Measurements from ENCODE around the gene CACNA2D3. TPM values are rescaled to one million over a fixed set of nuclear protein-coding genes. Genes with fewer than 3 reads are reported as not detected.
A peak's percentile ranks its signal among the peaks of the same experiment; 100 is the strongest.

The CACNA2D3 gene
- polyA plus RNA-seq, 1 donor = 0.97 TPM

DNA sequence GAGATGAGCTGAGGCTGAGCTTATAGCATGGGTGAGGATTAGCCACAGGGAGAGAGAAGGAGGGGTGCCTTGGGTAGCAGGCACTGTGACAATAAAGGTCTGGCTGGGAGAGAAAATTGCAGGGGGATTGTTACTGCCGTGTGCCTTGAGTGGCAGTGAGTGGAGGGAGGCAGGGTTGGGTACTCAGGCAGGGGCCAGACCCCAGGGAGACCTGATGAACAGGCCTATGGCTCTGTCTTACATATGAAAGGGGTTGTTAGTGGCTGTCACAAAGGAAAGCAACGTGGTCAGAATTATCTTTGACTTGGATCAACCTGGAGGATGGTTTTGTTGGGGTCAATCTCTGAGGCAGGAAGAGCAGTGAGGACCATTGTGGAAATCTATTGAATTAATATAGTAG is 721.0 kb downstream of the CACNA2D3 start:
- DNase-seq = no peak
- H3K27ac ChIP-seq (ENCODE audit: low read length) = no peak overlapping the region
- H3K27me3 ChIP-seq (ENCODE audit: control insufficient read depth, insufficient read depth, low read length) = no peaks in the 10 kb centered on the region
- no peaks in the 10 kb centered on the region for H3K9me3 ChIP-seq (ENCODE audit: control insufficient read depth, low read depth, low read length)
- no peaks in the 10 kb centered on the region for H3K4me1 ChIP-seq (ENCODE audit: control insufficient read depth, insufficient read depth, low read length)
- H3K36me3 ChIP-seq (ENCODE audit: control insufficient read depth, insufficient read depth, low read length) = no peaks in the 10 kb centered on the region
- WGBS (ENCODE audit: insufficient coverage, low lambda C conversion rate) = 83% methylated on average over 1 of the region's 2 CpGs
- no peak overlapping the region for H3K4me3 ChIP-seq (ENCODE audit: low read length)

DNA sequence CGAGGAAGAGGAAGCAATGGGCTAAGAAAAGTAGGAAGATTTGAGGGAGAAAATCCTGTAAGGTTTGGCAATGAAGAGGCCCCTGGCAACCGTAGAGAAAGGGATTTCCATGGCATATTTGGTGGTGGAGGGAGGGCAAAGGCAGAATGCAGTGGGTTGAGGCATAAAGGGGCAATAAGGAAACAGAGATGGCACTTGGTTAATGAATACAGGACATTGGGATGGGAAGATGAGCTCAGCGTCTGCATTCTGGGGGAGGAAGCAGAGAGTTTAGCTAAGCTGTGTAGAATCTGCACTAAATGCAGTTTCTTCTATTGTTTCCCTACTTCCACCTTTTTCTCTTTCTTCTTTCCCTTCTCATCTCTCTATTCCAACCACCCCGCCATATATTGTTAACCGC is 721.9 kb downstream of the CACNA2D3 start:
- Histone ChIP-seq H3K36me3 (ENCODE audit: control insufficient read depth, insufficient read depth, low read length) (no peaks in the 10 kb centered on the region), H3K4me3 (ENCODE audit: low read length) (no peak overlapping the region), H3K27me3 (ENCODE audit: control insufficient read depth, insufficient read depth, low read length) (no peaks in the 10 kb centered on the region), H3K27ac (ENCODE audit: low read length) (no peak overlapping the region), H3K4me1 (ENCODE audit: control insufficient read depth, insufficient read depth, low read length) (no peaks in the 10 kb centered on the region), H3K9me3 (ENCODE audit: control insufficient read depth, low read depth, low read length) (no peaks in the 10 kb centered on the region)
- no peak for DNase-seq
- 75% methylated on average over 4 of the region's 5 CpGs for WGBS (ENCODE audit: insufficient coverage, low lambda C conversion rate)

GRCh38 chr3:54845011-54845410 is 722.7 kb downstream of the CACNA2D3 start:
- H3K27ac ChIP-seq (ENCODE audit: low read length) = no peak overlapping the region
- no peaks in the 10 kb centered on the region for H3K9me3 ChIP-seq (ENCODE audit: control insufficient read depth, low read depth, low read length)
- no peaks in the 10 kb centered on the region for H3K36me3 ChIP-seq (ENCODE audit: control insufficient read depth, insufficient read depth, low read length)
- DNase-seq = no peak
- H3K4me3 ChIP-seq (ENCODE audit: low read length) = no peak overlapping the region
- H3K4me1 ChIP-seq (ENCODE audit: control insufficient read depth, insufficient read depth, low read length) = no peaks in the 10 kb centered on the region
- WGBS (ENCODE audit: insufficient coverage, low lambda C conversion rate) = 89% methylated on average over 1 of the region's 4 CpGs
- H3K27me3 ChIP-seq (ENCODE audit: control insufficient read depth, insufficient read depth, low read length) = peaks cover 3% of the 10 kb centered on the region

- H3K9me3 ChIP-seq (ENCODE audit: control insufficient read depth, low read depth, low read length) = no peaks in the 10 kb centered on the region
- H3K27ac ChIP-seq (ENCODE audit: low read length) = no peak overlapping the region
- H3K36me3 ChIP-seq (ENCODE audit: control insufficient read depth, insufficient read depth, low read length) = no peaks in the 10 kb centered on the region
- 93% methylated on average over 2 of the region's 5 CpGs for WGBS (ENCODE audit: insufficient coverage, low lambda C conversion rate)
- no peak for DNase-seq
- no peak overlapping the region for H3K4me3 ChIP-seq (ENCODE audit: low read length)
- peaks cover 3% of the 10 kb centered on the region for H3K27me3 ChIP-seq (ENCODE audit: control insufficient read depth, insufficient read depth, low read length)
- no peaks in the 10 kb centered on the region for H3K4me1 ChIP-seq (ENCODE audit: control insufficient read depth, insufficient read depth, low read length)
Observed at GRCh38 chr3:54845551-54845950, 723.2 kb downstream of the CACNA2D3 start.

GRCh38 chr3:54846119-54846518 is 723.8 kb downstream of the CACNA2D3 start:
- Histone ChIP-seq H3K9me3 (ENCODE audit: control insufficient read depth, low read depth, low read length) (no peaks in the 10 kb centered on the region), H3K27me3 (ENCODE audit: control insufficient read depth, insufficient read depth, low read length) (peaks cover 3% of the 10 kb centered on the region), H3K4me1 (ENCODE audit: control insufficient read depth, insufficient read depth, low read length) (no peaks in the 10 kb centered on the region), H3K36me3 (ENCODE audit: control insufficient read depth, insufficient read depth, low read length) (no peaks in the 10 kb centered on the region), H3K27ac (ENCODE audit: low read length) (no peak overlapping the region), H3K4me3 (ENCODE audit: low read length) (no peak overlapping the region)
- DNase-seq = no peak
- no CpG with 5 or more reads among the region's 4 CpGs for WGBS (ENCODE audit: insufficient coverage, low lambda C conversion rate)

DNA sequence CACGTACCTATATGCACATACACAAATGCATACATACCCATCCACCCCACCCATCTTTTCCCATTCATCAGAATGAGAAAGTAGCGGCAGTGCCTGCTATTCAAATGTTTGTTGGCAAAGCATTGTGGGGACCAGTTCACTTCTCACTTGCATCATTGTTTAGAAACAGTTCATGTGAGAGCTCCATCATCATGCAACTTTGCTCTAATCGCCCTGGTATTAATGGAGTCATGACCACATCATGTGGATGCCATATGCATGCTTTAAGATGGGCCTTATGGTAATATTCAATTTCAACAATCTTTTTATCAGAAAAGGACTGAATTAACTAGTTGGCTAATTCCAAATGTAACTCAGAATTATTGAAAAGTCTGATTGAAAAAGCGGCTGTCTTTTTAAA is 725.0 kb downstream of the CACNA2D3 start:
- Histone ChIP-seq H3K4me1 (ENCODE audit: control insufficient read depth, insufficient read depth, low read length) (no peaks in the 10 kb centered on the region), H3K36me3 (ENCODE audit: control insufficient read depth, insufficient read depth, low read length) (no peaks in the 10 kb centered on the region), H3K4me3 (ENCODE audit: low read length) (no peak overlapping the region), H3K9me3 (ENCODE audit: control insufficient read depth, low read depth, low read length) (no peaks in the 10 kb centered on the region), H3K27ac (ENCODE audit: low read length) (no peak overlapping the region), H3K27me3 (ENCODE audit: control insufficient read depth, insufficient read depth, low read length) (peaks cover 3% of the 10 kb centered on the region)
- DNase-seq = no peak
- 100% methylated on average over 1 of the region's 4 CpGs for WGBS (ENCODE audit: insufficient coverage, low lambda C conversion rate)

- Histone ChIP-seq H3K27ac (ENCODE audit: low read length) (no peak overlapping the region), H3K4me3 (ENCODE audit: low read length) (no peak overlapping the region), H3K27me3 (ENCODE audit: control insufficient read depth, insufficient read depth, low read length) (peaks cover 9% of the 10 kb centered on the region), H3K9me3 (ENCODE audit: control insufficient read depth, low read depth, low read length) (no peaks in the 10 kb centered on the region), H3K4me1 (ENCODE audit: control insufficient read depth, insufficient read depth, low read length) (no peaks in the 10 kb centered on the region), H3K36me3 (ENCODE audit: control insufficient read depth, insufficient read depth, low read length) (no peaks in the 10 kb centered on the region)
- no peak for DNase-seq
- no CpG with 5 or more reads among the region's 4 CpGs for WGBS (ENCODE audit: insufficient coverage, low lambda C conversion rate)
Observed at GRCh38 chr3:54849360-54849759, 727.0 kb downstream of the CACNA2D3 start.

DNA sequence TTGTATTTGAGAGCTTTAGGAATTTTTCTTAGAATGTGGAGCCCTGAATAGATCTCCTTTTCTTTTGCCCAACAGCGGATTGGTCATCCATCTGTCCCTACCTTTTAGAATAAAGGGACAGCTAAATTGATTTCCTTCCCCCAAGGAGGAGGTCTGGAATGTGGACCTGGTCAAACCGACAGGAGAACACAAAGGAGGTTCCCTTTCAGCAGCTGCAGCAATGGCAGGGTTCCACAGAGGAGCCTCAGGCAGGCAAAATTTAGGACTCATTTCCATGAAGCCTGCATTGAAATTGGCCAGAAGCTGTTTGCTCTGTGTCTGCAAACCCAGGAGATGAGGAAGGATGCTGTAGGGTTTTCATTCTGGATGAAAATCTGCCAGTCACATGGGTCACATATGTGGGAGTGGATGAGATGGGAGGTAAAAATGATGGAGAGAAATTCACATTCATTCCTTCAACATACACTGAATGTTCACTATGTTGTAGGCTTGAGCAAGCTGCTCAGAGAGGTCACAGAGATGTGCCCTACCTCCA is 728.2 kb downstream of the CACNA2D3 start:
- WGBS (ENCODE audit: insufficient coverage, low lambda C conversion rate) = no CpG with 5 or more reads among the region's 2 CpGs

GRCh38 chr3:54853573-54854404 is 731.4 kb downstream of the CACNA2D3 start:
- Histone ChIP-seq H3K27me3 (ENCODE audit: control insufficient read depth, insufficient read depth, low read length) (peaks cover 11% of the 10 kb centered on the region), H3K27ac (ENCODE audit: low read length) (no peak overlapping the region), H3K4me3 (ENCODE audit: low read length) (no peak overlapping the region), H3K9me3 (ENCODE audit: control insufficient read depth, low read depth, low read length) (no peaks in the 10 kb centered on the region), H3K4me1 (ENCODE audit: control insufficient read depth, insufficient read depth, low read length) (no peaks in the 10 kb centered on the region), H3K36me3 (ENCODE audit: control insufficient read depth, insufficient read depth, low read length) (no peaks in the 10 kb centered on the region)
- WGBS (ENCODE audit: insufficient coverage, low lambda C conversion rate) = 43% methylated on average over 6 of the region's 20 CpGs
- peak; percentile 16 to 29 for DNase-seq

More for the DNA sequence above, 728.2 kb downstream of the CACNA2D3 start:
- no peak for DNase-seq
- no peak overlapping the region for H3K4me3 ChIP-seq (ENCODE audit: low read length)
- peaks cover 9% of the 10 kb centered on the region for H3K27me3 ChIP-seq (ENCODE audit: control insufficient read depth, insufficient read depth, low read length)
- no peaks in the 10 kb centered on the region for H3K9me3 ChIP-seq (ENCODE audit: control insufficient read depth, low read depth, low read length)
- no peaks in the 10 kb centered on the region for H3K4me1 ChIP-seq (ENCODE audit: control insufficient read depth, insufficient read depth, low read length)
- H3K27ac ChIP-seq (ENCODE audit: low read length) = no peak overlapping the region
- H3K36me3 ChIP-seq (ENCODE audit: control insufficient read depth, insufficient read depth, low read length) = no peaks in the 10 kb centered on the region

DNA sequence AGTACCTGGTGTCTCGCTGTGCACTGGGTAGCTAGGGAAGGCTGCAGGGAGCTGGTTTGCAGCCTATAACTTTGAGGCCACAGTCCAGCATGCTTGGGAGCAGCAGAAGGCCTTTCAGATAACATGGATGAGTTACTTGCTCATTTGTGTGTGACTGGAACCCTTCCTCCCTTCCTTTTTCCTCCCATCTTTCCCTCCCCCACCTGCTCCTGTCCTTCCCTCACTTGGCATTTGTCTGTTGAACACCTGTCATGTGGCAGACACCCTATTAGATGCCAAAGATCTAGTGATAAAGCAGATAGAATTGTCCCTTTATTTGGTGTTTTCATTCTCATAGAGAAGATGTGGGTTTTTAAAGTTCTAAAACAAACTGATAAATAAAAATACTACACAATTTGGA is 733.9 kb downstream of the CACNA2D3 start:
- no peak overlapping the region for H3K27ac ChIP-seq (ENCODE audit: low read length)
- H3K27me3 ChIP-seq (ENCODE audit: control insufficient read depth, insufficient read depth, low read length) = peaks cover 8% of the 10 kb centered on the region
- WGBS (ENCODE audit: insufficient coverage, low lambda C conversion rate) = no CpG with 5 or more reads among the region's 1 CpG
- no peaks in the 10 kb centered on the region for H3K36me3 ChIP-seq (ENCODE audit: control insufficient read depth, insufficient read depth, low read length)
- no peaks in the 10 kb centered on the region for H3K4me1 ChIP-seq (ENCODE audit: control insufficient read depth, insufficient read depth, low read length)
- no peaks in the 10 kb centered on the region for H3K9me3 ChIP-seq (ENCODE audit: control insufficient read depth, low read depth, low read length)
- no peak overlapping the region for H3K4me3 ChIP-seq (ENCODE audit: low read length)
- no peak for DNase-seq

DNA sequence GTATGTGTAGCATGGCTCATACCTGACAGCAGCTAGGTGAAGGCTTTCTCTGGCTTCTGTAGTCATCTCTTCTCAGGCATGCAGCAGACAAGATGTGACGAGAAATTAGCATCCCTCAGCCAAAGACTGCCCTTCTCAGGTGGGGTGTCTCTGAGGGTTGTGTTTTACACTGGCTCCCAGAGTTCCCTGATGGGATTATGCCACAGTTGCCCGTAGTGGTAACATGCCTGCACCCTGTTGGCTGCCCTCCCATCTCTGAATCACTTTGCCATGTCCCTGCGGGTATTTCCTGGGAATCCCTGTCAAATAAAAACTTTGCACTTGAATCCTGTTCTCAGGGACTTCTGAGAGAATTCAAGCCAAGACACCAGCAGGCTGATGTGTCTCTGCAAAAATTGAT is 735.0 kb downstream of the CACNA2D3 start:
- Histone ChIP-seq H3K27ac (ENCODE audit: low read length) (no peak overlapping the region), H3K4me3 (ENCODE audit: low read length) (no peak overlapping the region), H3K36me3 (ENCODE audit: control insufficient read depth, insufficient read depth, low read length) (no peaks in the 10 kb centered on the region), H3K4me1 (ENCODE audit: control insufficient read depth, insufficient read depth, low read length) (no peaks in the 10 kb centered on the region), H3K27me3 (ENCODE audit: control insufficient read depth, insufficient read depth, low read length) (peaks cover 8% of the 10 kb centered on the region), H3K9me3 (ENCODE audit: control insufficient read depth, low read depth, low read length) (no peaks in the 10 kb centered on the region)
- no CpG with 5 or more reads among the region's 3 CpGs for WGBS (ENCODE audit: insufficient coverage, low lambda C conversion rate)
- DNase-seq = no peak
